Measurements from ENCODE around the gene SLC24A4. TPM values are rescaled to one million over a fixed set of nuclear protein-coding genes. Genes with fewer than 3 reads are reported as not detected.

Gene SLC24A4, protein sequence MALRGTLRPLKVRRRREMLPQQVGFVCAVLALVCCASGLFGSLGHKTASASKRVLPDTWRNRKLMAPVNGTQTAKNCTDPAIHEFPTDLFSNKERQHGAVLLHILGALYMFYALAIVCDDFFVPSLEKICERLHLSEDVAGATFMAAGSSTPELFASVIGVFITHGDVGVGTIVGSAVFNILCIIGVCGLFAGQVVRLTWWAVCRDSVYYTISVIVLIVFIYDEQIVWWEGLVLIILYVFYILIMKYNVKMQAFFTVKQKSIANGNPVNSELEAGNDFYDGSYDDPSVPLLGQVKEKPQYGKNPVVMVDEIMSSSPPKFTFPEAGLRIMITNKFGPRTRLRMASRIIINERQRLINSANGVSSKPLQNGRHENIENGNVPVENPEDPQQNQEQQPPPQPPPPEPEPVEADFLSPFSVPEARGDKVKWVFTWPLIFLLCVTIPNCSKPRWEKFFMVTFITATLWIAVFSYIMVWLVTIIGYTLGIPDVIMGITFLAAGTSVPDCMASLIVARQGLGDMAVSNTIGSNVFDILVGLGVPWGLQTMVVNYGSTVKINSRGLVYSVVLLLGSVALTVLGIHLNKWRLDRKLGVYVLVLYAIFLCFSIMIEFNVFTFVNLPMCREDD
- total RNA-seq: not detected

GRCh38 chr14:92323011-92323915, at the start of gene SLC24A4:
Gene SLC24A4 (plus strand): TSS chr14:92323165. CDS start chr14:92323831, 666 bp downstream.
- peaks cover 64% of the 10 kb centered on the region for H3K27me3 Mint-ChIP-seq
- H3K27ac Mint-ChIP-seq: no peak within 1 kb of the TSS
- H3K4me3 Mint-ChIP-seq: no peak within 1 kb of the TSS
- peak; percentile 23 for ATAC-seq (replicated peaks)
- H3K9me3 Mint-ChIP-seq: no peaks in the 10 kb centered on the region
- H3K4me1 Mint-ChIP-seq: no peaks in the 10 kb centered on the region
- no peaks in the 10 kb centered on the region for H3K36me3 Mint-ChIP-seq (ENCODE audit: low read depth)

GRCh38 chr14:92273166-92273565, 49.8 kb upstream of the SLC24A4 start:
- H3K9me3 Mint-ChIP-seq: peaks cover 1% of the 10 kb centered on the region
- no peak for ATAC-seq (replicated peaks)
- H3K27ac Mint-ChIP-seq: no peak overlapping the region
- H3K27me3 Mint-ChIP-seq: peaks cover 32% of the 10 kb centered on the region
- no peak overlapping the region for H3K4me3 Mint-ChIP-seq
- no peaks in the 10 kb centered on the region for H3K36me3 Mint-ChIP-seq (ENCODE audit: low read depth)
- no peaks in the 10 kb centered on the region for H3K4me1 Mint-ChIP-seq

GRCh38 chr14:92274055-92274454, 48.9 kb upstream of the SLC24A4 start:
- H3K9me3 Mint-ChIP-seq: no peaks in the 10 kb centered on the region
- H3K4me3 Mint-ChIP-seq: no peak overlapping the region
- no peaks in the 10 kb centered on the region for H3K4me1 Mint-ChIP-seq
- H3K36me3 Mint-ChIP-seq (ENCODE audit: low read depth): no peaks in the 10 kb centered on the region
- ATAC-seq (replicated peaks): no peak
- H3K27me3 Mint-ChIP-seq: peaks cover 30% of the 10 kb centered on the region
- no peak overlapping the region for H3K27ac Mint-ChIP-seq

DNA sequence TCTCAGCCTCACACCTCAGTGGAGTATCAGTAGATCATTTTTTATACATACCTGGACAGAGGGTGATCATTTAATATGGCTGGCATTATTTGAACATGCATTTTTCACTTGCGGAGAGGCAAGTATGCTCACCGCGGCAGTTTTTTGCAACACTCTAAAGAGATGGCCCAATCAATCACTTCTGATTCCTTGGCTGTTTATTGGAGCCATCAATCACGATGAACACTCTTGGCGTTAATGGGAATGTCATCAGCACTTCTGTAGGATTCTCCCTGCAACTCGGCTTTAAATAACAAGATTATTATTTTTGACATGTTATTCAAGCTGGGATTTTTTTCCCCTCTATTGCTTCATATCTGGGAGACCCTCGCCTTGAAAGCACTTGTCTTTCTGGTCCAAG, 46.9 kb upstream of the SLC24A4 start:
- Mint-ChIP-seq H3K9me3 (no peaks in the 10 kb centered on the region), H3K27ac (no peak overlapping the region), H3K27me3 (peaks cover 21% of the 10 kb centered on the region), H3K4me3 (no peak overlapping the region), H3K4me1 (peaks cover 7% of the 10 kb centered on the region), H3K36me3 (ENCODE audit: low read depth) (no peaks in the 10 kb centered on the region)
- ATAC-seq (replicated peaks): no peak

DNA sequence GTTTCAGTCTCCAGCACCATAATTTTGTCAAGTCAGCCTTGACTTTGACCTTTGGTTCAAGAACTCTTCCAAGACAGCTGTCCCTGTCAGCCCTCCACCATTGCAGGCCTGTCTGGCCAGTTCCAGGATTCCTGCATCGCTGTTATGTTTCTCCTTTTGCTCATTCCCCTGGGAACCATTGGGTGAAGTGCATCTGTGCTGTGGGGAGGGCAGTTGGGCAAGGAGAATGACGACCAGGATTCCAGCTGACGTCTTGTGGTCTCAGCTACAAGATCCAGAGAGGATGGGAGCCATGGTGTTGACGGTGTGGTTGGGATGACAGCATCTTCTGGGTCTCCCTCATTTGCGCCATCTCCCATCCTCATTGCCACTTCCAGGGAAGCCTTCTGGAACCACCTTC, 45.9 kb upstream of the SLC24A4 start:
- Mint-ChIP-seq H3K4me1 (peaks cover 7% of the 10 kb centered on the region), H3K27me3 (peaks cover 16% of the 10 kb centered on the region), H3K36me3 (ENCODE audit: low read depth) (no peaks in the 10 kb centered on the region), H3K9me3 (no peaks in the 10 kb centered on the region), H3K4me3 (no peak overlapping the region), H3K27ac (no peak overlapping the region)
- no peak for ATAC-seq (replicated peaks)

DNA sequence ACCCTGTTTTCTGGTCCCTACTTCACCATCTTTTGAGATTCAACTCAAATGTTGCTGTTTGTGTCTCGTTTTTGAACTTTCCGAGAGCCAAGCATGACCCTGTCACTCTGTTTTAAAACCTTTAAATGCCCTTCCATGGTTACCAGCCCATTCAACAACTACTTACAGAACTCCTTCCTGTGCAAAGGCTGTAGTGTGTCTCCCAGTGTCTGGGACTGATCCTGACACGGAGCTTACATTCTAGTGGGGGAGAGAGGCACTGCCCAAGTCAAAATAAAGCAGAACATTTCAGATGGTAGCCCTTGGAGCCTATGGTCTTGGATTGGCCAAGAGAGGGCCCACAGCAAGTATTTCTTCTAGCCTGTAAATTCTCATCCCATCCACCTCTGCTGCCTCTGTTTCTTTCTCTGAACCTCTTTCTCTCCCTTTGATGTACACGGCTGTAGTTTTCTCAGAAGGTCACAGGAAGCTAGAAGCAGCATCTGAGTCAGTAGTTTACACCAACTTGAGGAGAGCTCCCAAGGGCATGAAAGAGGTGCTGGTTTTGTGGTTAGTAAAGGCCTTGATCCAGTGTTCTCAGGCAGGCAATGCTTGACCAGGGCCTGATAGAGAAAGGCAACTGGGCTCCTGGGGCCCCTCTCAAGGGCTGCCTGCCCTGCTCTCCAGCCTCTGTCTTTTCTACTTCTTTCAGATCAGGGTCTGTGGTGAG, 42.3 kb upstream of the SLC24A4 start:
- H3K27ac Mint-ChIP-seq: peak overlapping the region; percentile 73
- H3K9me3 Mint-ChIP-seq: no peaks in the 10 kb centered on the region
- H3K27me3 Mint-ChIP-seq: peaks cover 2% of the 10 kb centered on the region
- ATAC-seq (replicated peaks): peak; percentile 91
- H3K36me3 Mint-ChIP-seq (ENCODE audit: low read depth): no peaks in the 10 kb centered on the region
- H3K4me1 Mint-ChIP-seq: peaks cover 7% of the 10 kb centered on the region
- peak overlapping the region; percentile 26 for H3K4me3 Mint-ChIP-seq

- H3K36me3 Mint-ChIP-seq (ENCODE audit: low read depth): no peaks in the 10 kb centered on the region
- H3K4me3 Mint-ChIP-seq: no peak overlapping the region
- H3K4me1 Mint-ChIP-seq: peaks cover 7% of the 10 kb centered on the region
- ATAC-seq (replicated peaks): no peak
- H3K27ac Mint-ChIP-seq: no peak overlapping the region
- H3K9me3 Mint-ChIP-seq: no peaks in the 10 kb centered on the region
- H3K27me3 Mint-ChIP-seq: no peaks in the 10 kb centered on the region
Measured at GRCh38 chr14:92282669-92283068, 40.3 kb upstream of the SLC24A4 start.

GRCh38 chr14:92285311-92285710, 37.7 kb upstream of the SLC24A4 start:
- H3K9me3 Mint-ChIP-seq: no peaks in the 10 kb centered on the region
- H3K27ac Mint-ChIP-seq: no peak overlapping the region
- peaks cover 11% of the 10 kb centered on the region for H3K27me3 Mint-ChIP-seq
- no peaks in the 10 kb centered on the region for H3K36me3 Mint-ChIP-seq (ENCODE audit: low read depth)
- no peak for ATAC-seq (replicated peaks)
- peaks cover 7% of the 10 kb centered on the region for H3K4me1 Mint-ChIP-seq
- no peak overlapping the region for H3K4me3 Mint-ChIP-seq

- Mint-ChIP-seq H3K9me3 (no peaks in the 10 kb centered on the region), H3K27me3 (peaks cover 16% of the 10 kb centered on the region), H3K4me3 (no peak overlapping the region), H3K27ac (no peak overlapping the region), H3K36me3 (ENCODE audit: low read depth) (no peaks in the 10 kb centered on the region), H3K4me1 (no peaks in the 10 kb centered on the region)
- no peak for ATAC-seq (replicated peaks)
Measured at GRCh38 chr14:92287987-92288386, 35.0 kb upstream of the SLC24A4 start.

- Mint-ChIP-seq H3K4me1 (no peaks in the 10 kb centered on the region), H3K27me3 (peaks cover 16% of the 10 kb centered on the region), H3K27ac (no peak overlapping the region), H3K36me3 (ENCODE audit: low read depth) (no peaks in the 10 kb centered on the region), H3K4me3 (no peak overlapping the region), H3K9me3 (no peaks in the 10 kb centered on the region)
- ATAC-seq (replicated peaks): no peak
Measured at GRCh38 chr14:92288994-92289660, 33.8 kb upstream of the SLC24A4 start.

DNA sequence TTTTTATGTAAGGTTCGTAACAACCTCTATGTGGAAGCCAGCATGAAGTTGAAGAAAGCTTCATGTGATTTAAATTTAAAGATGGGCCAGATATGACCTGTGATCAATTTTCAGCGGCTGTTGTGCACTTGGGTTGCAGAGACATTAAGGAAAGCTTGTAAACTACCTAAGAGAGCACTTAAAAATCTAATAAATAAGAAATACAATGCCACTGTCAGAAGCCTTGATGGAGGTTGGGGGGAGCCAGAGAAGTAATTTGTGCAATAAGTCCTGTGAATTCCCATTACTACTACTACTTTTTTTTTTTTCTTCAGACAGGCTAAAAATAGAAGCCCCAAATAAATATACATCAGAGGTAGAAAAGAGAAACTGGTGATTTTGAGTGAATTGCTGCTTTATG, 30.3 kb upstream of the SLC24A4 start:
- ATAC-seq (replicated peaks): no peak
- H3K9me3 Mint-ChIP-seq: no peaks in the 10 kb centered on the region
- H3K27ac Mint-ChIP-seq: no peak overlapping the region
- H3K27me3 Mint-ChIP-seq: peaks cover 18% of the 10 kb centered on the region
- H3K36me3 Mint-ChIP-seq (ENCODE audit: low read depth): no peaks in the 10 kb centered on the region
- H3K4me1 Mint-ChIP-seq: no peaks in the 10 kb centered on the region
- H3K4me3 Mint-ChIP-seq: no peak overlapping the region

GRCh38 chr14:92294506-92294905, 28.5 kb upstream of the SLC24A4 start:
- no peak for ATAC-seq (replicated peaks)
- H3K4me3 Mint-ChIP-seq: no peak overlapping the region
- peaks cover 14% of the 10 kb centered on the region for H3K27me3 Mint-ChIP-seq
- no peaks in the 10 kb centered on the region for H3K9me3 Mint-ChIP-seq
- H3K4me1 Mint-ChIP-seq: no peaks in the 10 kb centered on the region
- no peaks in the 10 kb centered on the region for H3K36me3 Mint-ChIP-seq (ENCODE audit: low read depth)
- H3K27ac Mint-ChIP-seq: no peak overlapping the region

DNA sequence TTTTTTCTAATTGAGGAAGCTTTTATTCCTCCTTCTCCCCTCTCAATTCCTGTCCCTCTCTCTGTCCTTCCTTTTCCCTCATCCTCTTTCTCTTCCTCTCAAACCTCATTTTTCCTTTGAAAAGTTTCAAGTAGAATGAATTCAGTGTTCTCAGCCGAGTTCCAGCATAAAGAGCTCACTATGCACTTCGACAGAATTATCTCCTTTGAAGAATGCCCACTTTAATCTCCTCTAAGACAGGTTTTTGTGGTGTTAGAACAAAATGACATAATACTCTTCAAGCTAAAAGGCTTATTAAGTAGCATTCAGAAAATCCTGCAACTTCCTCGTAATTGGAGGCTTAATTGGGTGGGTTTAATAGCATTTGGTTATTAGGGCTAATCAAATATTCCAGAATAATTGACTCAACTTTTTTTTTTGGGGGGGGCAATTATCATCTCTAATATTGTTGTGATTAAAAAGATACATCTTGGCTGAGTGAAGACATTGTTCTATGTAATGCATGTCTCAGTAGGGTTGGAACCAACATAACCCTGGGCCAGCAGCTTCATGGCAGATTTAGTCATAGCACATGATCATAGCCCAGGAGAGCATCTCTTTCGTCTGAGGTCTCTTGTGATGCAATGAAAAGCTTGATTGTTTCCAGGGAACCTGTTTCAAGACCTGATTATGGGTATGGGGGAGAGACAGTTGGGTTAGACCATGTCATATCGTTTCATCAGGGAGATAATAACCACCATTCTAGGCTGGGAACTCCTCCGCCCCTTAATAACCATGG, 25.0 kb upstream of the SLC24A4 start:
- H3K27me3 Mint-ChIP-seq: peaks cover 31% of the 10 kb centered on the region
- no peaks in the 10 kb centered on the region for H3K4me1 Mint-ChIP-seq
- no peak overlapping the region for H3K4me3 Mint-ChIP-seq
- H3K27ac Mint-ChIP-seq: no peak overlapping the region
- no peaks in the 10 kb centered on the region for H3K9me3 Mint-ChIP-seq
- ATAC-seq (replicated peaks): no peak
- H3K36me3 Mint-ChIP-seq (ENCODE audit: low read depth): no peaks in the 10 kb centered on the region
